H9 (cell line): ENCODE measurements around the gene SH3GL2. TPM values are rescaled to one million over a fixed set of nuclear protein-coding genes. Genes with fewer than 3 reads are reported as not detected.

Experiments used
- DNase-seq: peaks from one replicate; pipeline ENCODE4 v3.0.0-alpha.2; 2017
- H2AFZ ChIP-seq: one replicate; pipeline ENCODE4 v1.6.1; 2013; ENCODE audit warnings: mild to moderate bottlenecking, low read length, control low read depth, moderate library complexity
- H2AK5ac ChIP-seq: 2 replicates; pipeline ENCODE4 v1.6.1; 2013; ENCODE audit warnings: low read length, control low read depth, mixed read lengths; ENCODE audit not compliant: insufficient read length
- H2BK120ac ChIP-seq: one replicate; pipeline ENCODE4 v1.6.1; 2013; ENCODE audit warnings: low read depth, mild to moderate bottlenecking, low read length, control low read depth, inconsistent platforms; ENCODE audit not compliant: poor library complexity, severe bottlenecking
- H2BK12ac ChIP-seq: 2 replicates; pipeline ENCODE4 v1.6.1; 2013; ENCODE audit warnings: low read length, control low read depth, mixed read lengths, low read depth; ENCODE audit not compliant: insufficient read length
- H2BK15ac ChIP-seq: 2 replicates; pipeline ENCODE4 v1.6.1; 2013; ENCODE audit warnings: low read depth, low read length, control low read depth
- H2BK20ac ChIP-seq: one replicate; pipeline ENCODE4 v1.6.1; 2013; ENCODE audit warnings: low read depth, mild to moderate bottlenecking, low read length, control low read depth, inconsistent platforms; ENCODE audit not compliant: poor library complexity, severe bottlenecking
- H2BK5ac ChIP-seq: 2 replicates; pipeline ENCODE4 v1.6.1; 2013; ENCODE audit warnings: low read length, control low read depth, mixed read lengths; ENCODE audit not compliant: insufficient read length
- H3K14ac ChIP-seq: 2 replicates; pipeline ENCODE4 v1.6.1; 2013; ENCODE audit warnings: low read length, control low read depth; ENCODE audit not compliant: insufficient read depth
- H3K18ac ChIP-seq: 2 replicates; pipeline ENCODE4 v1.6.1; 2013; ENCODE audit warnings: low read depth, mild to moderate bottlenecking, mixed read lengths, low read length, control low read depth; ENCODE audit not compliant: insufficient read length
- H3K23ac ChIP-seq: 2 replicates; pipeline ENCODE4 v1.6.1; 2013; ENCODE audit warnings: low read length, control low read depth, mixed read lengths, low read depth; ENCODE audit not compliant: insufficient read length
- H3K23me2 ChIP-seq: 2 replicates; pipeline ENCODE4 v1.6.1; 2013; ENCODE audit warnings: low read depth, mild to moderate bottlenecking, mixed read lengths, low read length, control low read depth; ENCODE audit not compliant: insufficient read length, poor library complexity, severe bottlenecking
- H3K27ac ChIP-seq: 2 replicates; pipeline ENCODE4 v1.5.1; 2013; ENCODE audit warnings: low read length, control low read depth, mixed read lengths, low read depth; ENCODE audit not compliant: insufficient read length
- H3K27me3 ChIP-seq: 2 replicates; pipeline ENCODE4 v1.6.1; 2013; ENCODE audit warnings: low read length, control low read depth, inconsistent platforms; ENCODE audit not compliant: insufficient read depth
- H3K4ac ChIP-seq: 2 replicates; pipeline ENCODE4 v1.6.1; 2013; ENCODE audit warnings: low read depth, mild to moderate bottlenecking, control low read depth, inconsistent platforms, low read length, moderate library complexity
- H3K4me1 ChIP-seq: 2 replicates; pipeline ENCODE4 v1.6.1; 2013; ENCODE audit warnings: low read length, control low read depth, inconsistent platforms; ENCODE audit not compliant: insufficient read depth
- H3K4me2 ChIP-seq: 2 replicates; pipeline ENCODE4 v1.6.1; 2013; ENCODE audit warnings: low read length, control low read depth, mixed read lengths; ENCODE audit not compliant: insufficient read length, insufficient read depth
- H3K56ac ChIP-seq: 2 replicates; pipeline ENCODE4 v1.6.1; 2013; ENCODE audit warnings: low read depth, mild to moderate bottlenecking, mixed read lengths, low read length, control low read depth; ENCODE audit not compliant: insufficient read length
- H3K79me1 ChIP-seq: 2 replicates; pipeline ENCODE4 v1.6.1; 2013; ENCODE audit warnings: low read depth, mild to moderate bottlenecking, moderate library complexity, low read length, control low read depth, inconsistent platforms; ENCODE audit not compliant: insufficient read depth, poor library complexity, severe bottlenecking
- H3K79me2 ChIP-seq: 2 replicates; pipeline ENCODE4 v1.6.1; 2013; ENCODE audit warnings: low read length, control low read depth, inconsistent platforms; ENCODE audit not compliant: insufficient read depth
- H3K9ac ChIP-seq: 2 replicates; pipeline ENCODE4 v1.6.1; 2013; ENCODE audit warnings: low read length, control low read depth, mixed read lengths; ENCODE audit not compliant: insufficient read length; ENCODE audit errors: extremely low read depth
- H3K9me3 ChIP-seq: one replicate; pipeline ENCODE4 v1.6.1; 2013; ENCODE audit warnings: low read depth, low read length, inconsistent platforms; ENCODE audit not compliant: control insufficient read depth
- H3T11ph ChIP-seq: one replicate; pipeline ENCODE4 v1.6.1; 2013; ENCODE audit warnings: mild to moderate bottlenecking, low read length, control low read depth, inconsistent platforms
- H4K20me1 ChIP-seq: one replicate; pipeline ENCODE4 v1.6.1; 2013; ENCODE audit not compliant: control insufficient read depth, insufficient read length, insufficient read depth
- H4K5ac ChIP-seq: 2 replicates; pipeline ENCODE4 v1.6.1; 2013; ENCODE audit warnings: low read depth, mild to moderate bottlenecking, mixed read lengths, low read length, control low read depth; ENCODE audit not compliant: insufficient read length
- H4K8ac ChIP-seq: replicated peaks from 2 replicates; pipeline ENCODE4 v1.6.1; 2013; ENCODE audit warnings: low read length, control low read depth, mixed read lengths, low read depth; ENCODE audit not compliant: insufficient read length
- H4K91ac ChIP-seq: 2 replicates; pipeline ENCODE4 v1.6.1; 2013; ENCODE audit warnings: low read depth, mild to moderate bottlenecking, moderate library complexity, mixed read lengths, low read length, control low read depth; ENCODE audit not compliant: insufficient read length
- H3K27ac Mint-ChIP-seq, 3 experiments: 2 replicates in 2 of 3; 3 replicates in 1 of 3; pipeline ENCODE4 v1.8.0; 2020 to 2021; ENCODE audit warnings: mixed read lengths in 3 of 3, mild to moderate bottlenecking in 1 of 3, moderate library complexity in 1 of 3
- H3K27me3 Mint-ChIP-seq: 2 replicates; pipeline ENCODE4 v1.8.0; 2021; ENCODE audit warnings: low read depth, mild to moderate bottlenecking, moderate library complexity, mixed read lengths
- H3K36me3 Mint-ChIP-seq, 3 experiments: 2 replicates in 2 of 3; 3 replicates in 1 of 3; pipeline ENCODE4 v1.8.0; 2020 to 2021; ENCODE audit warnings: low read depth in 3 of 3, mixed read lengths in 3 of 3; ENCODE audit not compliant: insufficient read depth in 1 of 3
- H3K4me1 Mint-ChIP-seq, 2 experiments: 2 replicates each; pipeline ENCODE4 v1.8.0; 2020; ENCODE audit warnings: mixed read lengths in 2 of 2
- H3K4me3 Mint-ChIP-seq, 2 experiments: 2 replicates in 1 of 2; 3 replicates in 1 of 2; pipeline ENCODE4 v1.8.0; 2020 to 2021; ENCODE audit warnings: mild to moderate bottlenecking in 2 of 2, mixed read lengths in 2 of 2, moderate library complexity in 1 of 2
- H3K9me3 Mint-ChIP-seq, 2 experiments: 2 replicates in 1 of 2; 3 replicates in 1 of 2; pipeline ENCODE4 v1.8.0; 2020; ENCODE audit warnings: mild to moderate bottlenecking in 2 of 2, mixed read lengths in 2 of 2, moderate library complexity in 1 of 2
- WGBS: extraction: QIAGEN DNeasy Blood & Tissue Kit; methylation state at CpG from one replicate; pipeline ENCODE4 v1.1.7; 2013; ENCODE audit warnings: missing lambda C conversion rate, low lambda C conversion rate, mixed read lengths; ENCODE audit not compliant: insufficient read length; ENCODE audit errors: extremely low coverage; 5-methylcytosine and 5-hydroxymethylcytosine counted together
- total RNA-seq: library from RNA; stranded (reverse); gene quantifications from 2 replicates; pipeline ENCODE4 v1.2.1, GENCODE V29; 2021
- TF ChIP-seq, protein P1 (sequence below): fragments of 200-600 bp; sonication (generic); conservative IDR thresholded peaks from 3 replicates; pipeline ENCODE4 v1.8.0; 2021; ENCODE audit warnings: antibody characterized with exemption, mild to moderate bottlenecking

The SH3GL2 gene
- total RNA-seq, 1 experiment from 2014 or later = 6.5 TPM

DNA sequence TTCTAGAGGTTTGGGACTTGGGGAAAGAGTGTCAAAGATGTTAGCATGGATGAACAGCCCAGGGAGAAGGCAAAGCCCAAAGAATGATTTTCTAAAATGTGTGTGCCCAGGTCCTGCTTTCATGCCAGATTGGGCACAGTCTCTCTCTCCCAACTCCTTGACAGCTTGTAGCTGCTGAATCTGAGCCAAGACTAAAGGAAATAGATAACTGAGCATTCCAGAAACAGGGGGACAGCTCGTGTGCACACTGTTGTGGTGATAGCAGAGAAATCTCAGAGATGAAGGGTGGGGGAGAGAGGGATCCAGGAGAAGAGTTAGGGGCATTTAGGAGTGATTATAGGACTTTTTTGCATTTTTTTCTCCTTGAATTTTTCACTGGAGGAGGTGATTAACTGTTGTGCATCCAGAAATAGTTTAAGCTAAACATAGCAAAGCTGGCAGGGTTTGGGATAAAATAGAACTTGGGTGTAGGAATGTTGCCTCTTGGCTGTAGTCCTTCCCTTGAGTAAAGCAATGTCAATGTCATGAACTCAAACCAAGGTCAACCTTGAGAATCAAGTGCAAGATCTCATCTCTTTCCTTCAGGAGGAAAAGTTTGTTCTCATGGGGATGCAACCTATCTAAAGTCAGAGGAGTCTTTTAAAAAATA lies 245.9 kb downstream of the SH3GL2 start:
- Histone ChIP-seq H4K8ac (no peak overlapping the region), H2BK15ac (no peak overlapping the region), H3K4ac (no peak overlapping the region), H3K23me2 (no peaks in the 10 kb centered on the region), H3K27ac (no peak overlapping the region), H2AFZ (peak overlapping the region; percentile 22), H2BK20ac (no peak overlapping the region), H3K56ac (no peak overlapping the region), H4K20me1 (no peaks in the 10 kb centered on the region), H2BK120ac (no peak overlapping the region), H3K79me1 (no peaks in the 10 kb centered on the region), H3K79me2 (no peaks in the 10 kb centered on the region), H4K91ac (no peak overlapping the region), H2BK5ac (no peak overlapping the region), H3K18ac (no peak overlapping the region), H2AK5ac (no peak overlapping the region), H3K14ac (no peak overlapping the region), H3K9ac (no peak overlapping the region), H4K5ac (no peak overlapping the region), H3K23ac (no peak overlapping the region), H3K4me1 (peaks cover 3% of the 10 kb centered on the region; the same call in 1 of the 2 replicates), H3K9me3 (no peaks in the 10 kb centered on the region), H2BK12ac (no peak overlapping the region), H3T11ph (no peak overlapping the region), H3K4me2 (no peak overlapping the region), H3K27me3 (no peaks in the 10 kb centered on the region)
- no peaks in the 10 kb centered on the region for H3K27me3 Mint-ChIP-seq
- TF ChIP-seq, protein P1, sequence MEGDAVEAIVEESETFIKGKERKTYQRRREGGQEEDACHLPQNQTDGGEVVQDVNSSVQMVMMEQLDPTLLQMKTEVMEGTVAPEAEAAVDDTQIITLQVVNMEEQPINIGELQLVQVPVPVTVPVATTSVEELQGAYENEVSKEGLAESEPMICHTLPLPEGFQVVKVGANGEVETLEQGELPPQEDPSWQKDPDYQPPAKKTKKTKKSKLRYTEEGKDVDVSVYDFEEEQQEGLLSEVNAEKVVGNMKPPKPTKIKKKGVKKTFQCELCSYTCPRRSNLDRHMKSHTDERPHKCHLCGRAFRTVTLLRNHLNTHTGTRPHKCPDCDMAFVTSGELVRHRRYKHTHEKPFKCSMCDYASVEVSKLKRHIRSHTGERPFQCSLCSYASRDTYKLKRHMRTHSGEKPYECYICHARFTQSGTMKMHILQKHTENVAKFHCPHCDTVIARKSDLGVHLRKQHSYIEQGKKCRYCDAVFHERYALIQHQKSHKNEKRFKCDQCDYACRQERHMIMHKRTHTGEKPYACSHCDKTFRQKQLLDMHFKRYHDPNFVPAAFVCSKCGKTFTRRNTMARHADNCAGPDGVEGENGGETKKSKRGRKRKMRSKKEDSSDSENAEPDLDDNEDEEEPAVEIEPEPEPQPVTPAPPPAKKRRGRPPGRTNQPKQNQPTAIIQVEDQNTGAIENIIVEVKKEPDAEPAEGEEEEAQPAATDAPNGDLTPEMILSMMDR = no peak
- H3K27ac Mint-ChIP-seq = peak overlapping the region in 2 of 3 experiments; percentile 31 to 45; a peak in 4 of 7 replicates
- peaks cover 15 to 33% of the 10 kb centered on the region in 2 experiments for H3K4me1 Mint-ChIP-seq
- H3K4me3 Mint-ChIP-seq = no peak overlapping the region; a peak in 1 of 5 replicates
- peaks cover 2 to 4% of the 10 kb centered on the region in 2 experiments; a peak in 2 of 5 replicates for H3K9me3 Mint-ChIP-seq
- WGBS = no CpG with 5 or more reads among the region's 1 CpG
- no peaks in the 10 kb centered on the region for H3K36me3 Mint-ChIP-seq
- no peak for DNase-seq
